Aorta (tissue), 5 donors: ENCODE measurements around the gene CLN5. TPM values are rescaled to one million over a fixed set of nuclear protein-coding genes. Genes with fewer than 3 reads are reported as not detected.
A peak's percentile ranks its signal among the peaks of the same experiment; 100 is the strongest.

ENCODE experiments used
- ATAC-seq: fragments of 200-7000 bp; cut with Tn5 transposase; one replicate; pipeline ENCODE4 v1.9.1; 2022; ENCODE audit warnings: moderate library complexity; ENCODE audit not compliant: low FRiP score
- DNase-seq, 2 donors: peaks; one replicate each; pipeline ENCODE4 v3.0.0-alpha.2; 2020
- H3K27ac ChIP-seq, 2 donors: one replicate each; pipeline ENCODE4 v1.5.1; 2013; ENCODE audit warnings: low read length in 2 of 2, mild to moderate bottlenecking in 2 of 2, moderate library complexity in 2 of 2, control low read depth in 1 of 2, inconsistent platforms in 1 of 2, low read depth in 1 of 2
- H3K27me3 ChIP-seq, 2 donors: one replicate each; pipeline ENCODE4 v1.6.1; 2013; ENCODE audit warnings: control low read depth in 1 of 2, low read length in 1 of 2, mild to moderate bottlenecking in 1 of 2, moderate library complexity in 1 of 2; ENCODE audit not compliant: insufficient read depth in 2 of 2, control insufficient read depth in 1 of 2
- H3K36me3 ChIP-seq, 2 donors: one replicate each; pipeline ENCODE4 v1.6.1; 2013; ENCODE audit warnings: control low read depth in 1 of 2, low read length in 1 of 2, mild to moderate bottlenecking in 1 of 2; ENCODE audit not compliant: insufficient read depth in 2 of 2, control insufficient read depth in 1 of 2
- H3K4me1 ChIP-seq, 2 donors: one replicate each; pipeline ENCODE4 v1.6.1; 2013; ENCODE audit warnings: low read length in 2 of 2, control low read depth in 1 of 2, mild to moderate bottlenecking in 1 of 2, moderate library complexity in 1 of 2; ENCODE audit not compliant: insufficient read depth in 2 of 2, control insufficient read depth in 1 of 2
- H3K4me3 ChIP-seq, 2 donors: one replicate each; pipeline ENCODE4 v1.5.1; 2013; ENCODE audit warnings: low read length in 2 of 2, control low read depth in 1 of 2, mild to moderate bottlenecking in 1 of 2
- H3K9me3 ChIP-seq: one replicate; pipeline ENCODE4 v1.6.1; 2013; ENCODE audit warnings: mild to moderate bottlenecking, low read length; ENCODE audit not compliant: control insufficient read depth
- WGBS, 2 donors: extraction: QIAGEN DNeasy Blood & Tissue Kit; methylation state at CpG; one replicate each; pipeline ENCODE4 v1.1.7; 2013; 5-methylcytosine and 5-hydroxymethylcytosine counted together
- intact Hi-C, 2 donors: fragments of 100-400 bp; cut with DNase I; formaldehyde crosslinking; loops; one replicate each; pipeline versions ENCODE4 v1.14.2 to v1.15.0; 2022
- long read RNA-seq, 2 donors: library from polyadenylated mRNA; unstranded; transcript quantifications; one replicate each; pipeline ENCODE4 v2.0.0, GENCODE V29; 2020 to 2021
- polyA plus RNA-seq, 2 donors: library from polyadenylated mRNA; stranded (reverse); fragments of 200-250 nt; gene quantifications; one replicate each; pipeline ENCODE4 v1.2.3, GENCODE V29; 2013
- total RNA-seq, 2 donors: library from RNA; stranded (reverse); fragmentation: NEBNext Ultra II Directional; extraction: Animal tissue kit (Norgen Biotek cat#: 25700); gene quantifications; one replicate each; pipeline ENCODE4 v1.2.1, GENCODE V29; 2021
- donor health status: healthy with polysubstance abuse.
- donor health status: Bipolar disorder and iron deficiency.
- donor health status: DM: no; HTN: no; CAD: no.
- donor health status: DM: no; HTN: no; CAD: no.
- donor health status: DM: yes; HTN: yes; CAD: no.

The CLN5 gene
- total RNA-seq (10 to 100 TPM; 21.4 to 31.7 TPM), polyA plus RNA-seq (10 to 100 TPM; 15.4 to 25.0 TPM)
- long read RNA-seq, donor 1, full-length matches to known transcripts, result 34 of 38 reads
- long read RNA-seq, donor 1, partial matches to known transcripts, result 4 of 38 reads
- long read RNA-seq, donor 1, other reads (novel, unspliced or antisense), result 0 of 38 reads
- long read RNA-seq, donor 2, full-length matches to known transcripts, result 8 of 9 reads
- long read RNA-seq, donor 2, partial matches to known transcripts, result 1 of 9 reads
- long read RNA-seq, donor 2, other reads (novel, unspliced or antisense), result 0 of 9 reads

DNA sequence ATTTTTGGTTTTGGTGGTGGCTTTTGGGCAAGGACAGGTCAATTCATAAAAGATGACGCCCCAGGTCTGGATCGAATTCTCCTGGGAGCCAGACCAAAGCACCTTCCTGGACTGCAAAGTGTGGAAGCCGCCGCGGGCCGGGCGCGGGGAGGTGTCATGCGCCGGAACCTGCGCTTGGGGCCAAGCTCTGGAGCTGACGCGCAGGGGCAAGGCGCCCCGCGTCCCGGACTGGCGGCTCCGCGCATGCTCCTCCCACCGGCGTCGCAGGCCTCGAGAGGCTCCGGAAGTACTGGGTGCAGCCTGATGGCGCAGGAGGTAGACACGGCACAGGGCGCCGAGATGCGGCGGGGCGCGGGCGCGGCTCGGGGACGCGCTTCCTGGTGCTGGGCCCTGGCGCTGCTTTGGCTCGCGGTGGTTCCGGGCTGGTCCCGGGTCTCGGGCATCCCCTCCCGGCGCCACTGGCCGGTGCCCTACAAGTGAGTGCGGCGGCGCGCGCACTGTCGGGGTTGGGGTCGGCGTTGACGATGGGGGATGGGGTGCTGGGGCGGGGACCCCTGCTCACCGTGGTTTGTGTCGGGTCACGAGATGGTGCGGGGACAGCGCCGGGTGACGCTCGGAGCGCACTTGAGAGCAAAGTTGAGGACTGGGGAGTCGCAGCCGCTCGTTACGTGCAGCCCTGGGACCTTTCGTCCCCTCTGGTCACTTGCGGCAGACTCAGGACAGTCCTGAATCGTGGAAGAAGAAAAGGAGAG, at the start of gene CLN5:
Gene CLN5 (plus strand): TSS at position 286 of the 752 bp plus-strand sequence. CDS start 18 bp downstream, at position 304.
- 1% methylated on average over 60 to 73 of the region's 73 CpGs for WGBS, 2 donors
- DNase-seq (peak; percentile 97 to 98), ATAC-seq (peak; percentile 98)
- H3K4me1 ChIP-seq, result no peaks in the 10 kb centered on the region
- H3K4me3 ChIP-seq, result peak within 1 kb of the TSS; percentile 50 to 71
- intact Hi-C loops, result loop anchor here in 1 of 2 donors (10.0 kb wide), 1 partner anchor 167 kb away; no protein-coding TSS in a partner anchor
- no peaks in the 10 kb centered on the region for H3K27me3 ChIP-seq
- no peaks in the 10 kb centered on the region for H3K9me3 ChIP-seq
- H3K27ac ChIP-seq, result peak within 1 kb of the TSS; percentile 61 to 62
- no peaks in the 10 kb centered on the region for H3K36me3 ChIP-seq

DNA sequence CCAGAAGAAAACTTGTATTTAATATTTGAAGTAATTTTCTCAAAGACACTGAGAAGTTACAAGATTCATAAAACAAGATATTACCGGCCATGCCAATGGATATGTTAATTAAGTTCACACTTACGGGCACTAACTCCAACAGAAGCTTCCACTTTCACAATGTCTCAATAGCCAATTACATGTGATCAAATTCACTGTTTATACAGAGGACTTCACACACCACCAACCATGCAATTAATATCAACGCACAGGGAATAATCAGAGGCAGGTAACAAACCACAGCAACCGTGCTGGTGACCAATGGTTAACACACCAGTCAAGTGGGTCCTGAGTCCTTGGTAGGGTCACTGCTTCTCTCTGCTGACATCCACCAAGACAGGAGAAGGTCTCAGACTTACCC, 49.5 kb upstream of the CLN5 start:
- DNase-seq (no peak), ATAC-seq (no peak)
- no peaks in the 10 kb centered on the region for H3K36me3 ChIP-seq
- H3K27ac ChIP-seq, result no peak overlapping the region
- intact Hi-C loops, result no loop called here
- 95 to 98% methylated on average over 4 of the region's 4 CpGs for WGBS, 2 donors
- H3K9me3 ChIP-seq, result no peaks in the 10 kb centered on the region
- H3K4me3 ChIP-seq, result no peak overlapping the region
- H3K27me3 ChIP-seq, result no peaks in the 10 kb centered on the region
- H3K4me1 ChIP-seq, result peaks cover 0 to 1% of the 10 kb centered on the region in 2 donors

DNA sequence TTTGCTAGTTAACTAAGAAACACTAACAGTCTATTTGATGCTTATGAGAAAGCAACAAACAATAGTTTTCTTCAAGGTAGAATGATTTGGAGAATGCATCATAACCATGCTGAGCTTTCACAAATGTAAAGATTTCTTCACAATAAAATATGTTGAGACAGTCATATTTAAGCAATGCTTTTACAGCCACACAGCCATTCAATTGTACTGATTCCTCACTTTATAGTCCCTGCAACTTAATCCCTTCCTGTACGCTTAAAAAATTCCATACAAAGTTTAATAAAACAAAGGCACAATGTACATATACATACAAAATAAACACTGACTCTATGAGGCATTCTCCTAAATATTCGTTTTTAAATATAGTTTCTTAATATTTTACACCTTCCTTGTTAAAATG, 48.2 kb upstream of the CLN5 start:
- intact Hi-C loops, result no loop called here
- no peak overlapping the region for H3K4me3 ChIP-seq
- DNase-seq, result no peak
- no peaks in the 10 kb centered on the region for H3K9me3 ChIP-seq
- H3K27ac ChIP-seq, result no peak overlapping the region
- H3K4me1 ChIP-seq, result no peaks in the 10 kb centered on the region
- no peaks in the 10 kb centered on the region for H3K27me3 ChIP-seq
- H3K36me3 ChIP-seq, result no peaks in the 10 kb centered on the region
- no peak for ATAC-seq
- WGBS, 2 donors, result 69 to 83% methylated on average over 2 of the region's 2 CpGs

DNA sequence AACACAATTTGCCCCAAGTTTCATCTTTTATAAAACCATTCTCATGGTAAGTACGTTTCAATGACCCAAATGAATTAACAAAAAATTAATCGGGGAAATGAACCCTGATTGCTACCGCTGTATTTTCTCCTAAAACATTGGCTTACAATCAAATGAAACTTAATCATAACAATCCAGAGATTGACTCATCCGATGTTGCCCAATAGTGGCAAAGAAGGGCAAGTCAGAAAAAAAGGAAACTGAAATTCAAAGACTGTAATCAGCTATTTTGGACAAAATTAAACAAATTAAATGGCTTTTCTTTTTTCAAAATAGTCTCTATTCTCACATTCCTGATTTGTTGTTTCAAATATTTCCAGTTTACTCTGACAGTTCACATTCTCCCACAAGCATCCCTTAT, 47.4 kb upstream of the CLN5 start:
- Histone ChIP-seq H3K27ac (no peak overlapping the region), H3K4me1 (no peaks in the 10 kb centered on the region), H3K9me3 (no peaks in the 10 kb centered on the region), H3K36me3 (no peaks in the 10 kb centered on the region), H3K27me3 (no peaks in the 10 kb centered on the region), H3K4me3 (no peak overlapping the region)
- ATAC-seq (no peak), DNase-seq (no peak)
- intact Hi-C loops, result no loop called here
- 85 to 89% methylated on average over 4 of the region's 4 CpGs for WGBS, 2 donors

DNA sequence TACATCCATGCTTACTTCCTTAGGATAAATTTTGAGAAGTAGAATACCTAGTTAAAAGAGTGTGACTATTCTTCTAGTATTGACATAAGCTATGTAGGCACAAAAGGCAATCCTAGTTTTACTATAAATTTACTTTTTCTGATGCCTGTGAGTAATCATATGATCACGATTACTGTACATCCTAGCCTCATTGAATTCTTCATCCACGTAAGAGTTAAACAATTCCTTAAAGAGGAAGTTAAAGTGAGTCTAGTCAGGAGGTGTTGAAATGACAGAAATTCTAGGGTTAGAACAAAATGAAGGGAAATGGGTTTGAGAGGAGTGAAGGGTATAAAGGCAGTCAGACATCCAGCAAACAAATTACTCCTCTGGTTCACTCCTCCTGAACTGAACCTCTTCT, 43.7 kb upstream of the CLN5 start, which contains the start of gene ACOD1:
Gene ACOD1 (plus strand): TSS at position 363 of the 400 bp plus-strand sequence. CDS start 48 bp downstream, outside the sequence.
- intact Hi-C loops, result no loop called here
- 87 to 93% methylated on average over 2 of the region's 2 CpGs for WGBS, 2 donors

DNA sequence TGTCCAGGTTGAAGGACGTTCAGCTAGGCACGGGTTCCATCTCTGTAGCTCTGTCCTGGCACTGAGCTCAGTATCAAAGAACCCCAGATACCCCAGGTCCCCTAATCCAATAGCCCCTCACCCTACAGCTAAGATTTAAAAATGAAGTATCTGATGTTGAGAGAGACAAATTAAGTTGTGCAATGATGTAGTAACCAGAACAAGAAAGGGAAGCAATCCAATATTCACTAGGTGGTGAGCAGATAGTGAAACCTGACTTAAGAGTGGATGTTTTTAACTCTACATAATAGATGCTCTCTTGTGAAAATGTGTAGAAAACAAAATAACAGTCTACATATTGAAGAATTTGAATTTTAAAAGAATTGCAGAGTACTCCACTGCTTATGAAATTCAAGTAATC, 41.8 kb upstream of the CLN5 start:
- Histone ChIP-seq H3K27me3 (no peaks in the 10 kb centered on the region), H3K36me3 (no peaks in the 10 kb centered on the region), H3K9me3 (no peaks in the 10 kb centered on the region), H3K4me1 (no peaks in the 10 kb centered on the region), H3K4me3 (no peak overlapping the region), H3K27ac (no peak overlapping the region)
- intact Hi-C loops, result no loop called here
- DNase-seq (no peak), ATAC-seq (no peak)
- 94 to 95% methylated on average over 2 of the region's 2 CpGs for WGBS, 2 donors

More for the DNA sequence above, 43.7 kb upstream of the CLN5 start, which contains the start of gene ACOD1:
- Histone ChIP-seq H3K36me3 (no peaks in the 10 kb centered on the region), H3K4me1 (no peaks in the 10 kb centered on the region), H3K9me3 (no peaks in the 10 kb centered on the region), H3K27me3 (no peaks in the 10 kb centered on the region), H3K27ac (no peak within 1 kb of the TSS), H3K4me3 (no peak within 1 kb of the TSS)
- DNase-seq (no peak), ATAC-seq (no peak)

DNA sequence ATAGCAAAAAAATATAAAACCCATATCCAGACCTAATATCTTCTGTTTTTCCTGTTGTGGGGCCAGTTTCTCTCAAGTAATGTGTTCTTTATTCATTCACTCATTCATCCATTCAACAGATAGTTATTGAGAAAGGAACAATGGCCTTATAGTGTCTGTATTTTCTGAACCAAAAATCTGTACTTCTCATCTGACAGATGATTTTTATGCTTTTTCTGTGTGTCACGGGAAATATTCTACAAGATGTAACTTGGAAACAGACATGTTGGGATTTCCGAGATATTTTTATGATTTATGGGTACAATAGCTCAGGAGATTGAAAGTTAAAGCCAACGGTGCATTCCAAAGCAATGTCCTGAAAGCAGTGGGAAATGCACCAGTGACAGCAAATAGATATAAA, 37.9 kb upstream of the CLN5 start:
- no peaks in the 10 kb centered on the region for H3K9me3 ChIP-seq
- H3K27ac ChIP-seq, result no peak overlapping the region
- intact Hi-C loops, result no loop called here
- WGBS, 2 donors, result 3 to 8% methylated on average over 3 of the region's 3 CpGs
- DNase-seq (no peak), ATAC-seq (no peak)
- no peaks in the 10 kb centered on the region for H3K4me1 ChIP-seq
- H3K36me3 ChIP-seq, result no peaks in the 10 kb centered on the region
- no peaks in the 10 kb centered on the region for H3K27me3 ChIP-seq
- H3K4me3 ChIP-seq, result no peak overlapping the region

DNA sequence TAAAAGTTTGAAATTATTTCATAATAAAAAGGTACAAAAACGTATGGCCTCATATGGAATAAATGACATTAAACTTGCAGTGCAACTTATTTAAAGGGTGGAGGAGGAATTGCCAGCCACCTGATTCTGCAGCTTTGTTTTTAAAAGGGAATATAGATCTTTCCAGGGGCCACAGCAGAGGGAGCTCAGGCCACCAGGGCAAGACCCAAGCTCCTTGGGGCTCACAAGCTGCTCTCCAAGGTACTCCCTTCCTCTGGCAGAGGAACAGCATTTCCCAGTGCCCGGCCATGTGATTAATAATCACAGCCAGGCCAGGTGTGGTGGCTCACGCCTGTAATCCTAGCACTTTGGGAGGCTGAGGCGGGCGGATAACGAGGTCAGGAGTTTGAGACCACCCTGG, 37.3 kb upstream of the CLN5 start:
- intact Hi-C loops, result no loop called here
- Histone ChIP-seq H3K36me3 (no peaks in the 10 kb centered on the region), H3K4me3 (no peak overlapping the region), H3K27ac (no peak overlapping the region), H3K9me3 (no peaks in the 10 kb centered on the region), H3K4me1 (no peaks in the 10 kb centered on the region), H3K27me3 (no peaks in the 10 kb centered on the region)
- ATAC-seq (no peak), DNase-seq (no peak)
- 83 to 87% methylated on average over 6 of the region's 6 CpGs for WGBS, 2 donors

DNA sequence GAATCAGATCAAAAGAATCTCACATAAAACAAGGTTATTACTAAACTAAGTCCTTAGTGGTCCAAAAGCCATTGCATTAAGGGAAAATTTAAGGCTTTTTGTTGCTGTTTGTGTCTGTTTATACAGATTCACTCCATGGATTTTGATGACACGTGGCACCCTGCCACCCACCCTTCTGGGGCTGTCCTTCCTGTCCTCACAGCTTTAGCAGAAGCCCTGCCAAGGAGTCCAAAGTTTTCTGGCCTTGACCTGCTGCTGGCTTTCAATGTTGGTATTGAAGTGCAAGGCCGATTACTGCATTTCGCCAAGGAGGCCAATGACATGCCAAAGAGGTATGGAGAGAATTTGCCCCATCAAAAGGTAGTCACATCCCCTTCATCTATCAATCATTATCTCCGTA, 36.7 kb upstream of the CLN5 start:
- no peak overlapping the region for H3K27ac ChIP-seq
- 91 to 93% methylated on average over 4 of the region's 4 CpGs for whole genome bisulfite sequencing, 2 donors

More for the DNA sequence above, 36.7 kb upstream of the CLN5 start:
- Histone ChIP-seq H3K36me3 (no peaks in the 10 kb centered on the region), H3K4me3 (no peak overlapping the region), H3K4me1 (no peaks in the 10 kb centered on the region), H3K9me3 (peaks cover 2% of the 10 kb centered on the region), H3K27me3 (no peaks in the 10 kb centered on the region)
- no peak for ATAC-seq
- intact Hi-C loops, result no loop called here
- no peak for DNase-seq
